HG02840 (cell line): ENCODE results near the gene LMTK3.

ENCODE experiments used
- ATAC-seq: cut with Tn5 transposase; IDR thresholded peaks from one replicate; pipeline ENCODE4 v1.9.1; 2021; ENCODE audit warnings: mild to moderate bottlenecking, moderate library complexity, moderate number of reproducible peaks; ENCODE audit not compliant: unreplicated experiment, low FRiP score

Gene LMTK3

GRCh38 chr19:48511800-48512503 lies at the start of gene LMTK3:
Gene LMTK3 (minus strand): TSS chr19:48511835. CDS start chr19:48511576, 259 bp downstream.
- no peak for ATAC-seq

GRCh38 chr19:48561412-48561811 lies 49.8 kb upstream of the LMTK3 start:
- ATAC-seq = no peak

GRCh38 chr19:48560095-48560530 lies 48.5 kb upstream of the LMTK3 start:
- ATAC-seq = no peak

- ATAC-seq = no peak
Observed at GRCh38 chr19:48558018-48558684, 46.5 kb upstream of the LMTK3 start.

DNA sequence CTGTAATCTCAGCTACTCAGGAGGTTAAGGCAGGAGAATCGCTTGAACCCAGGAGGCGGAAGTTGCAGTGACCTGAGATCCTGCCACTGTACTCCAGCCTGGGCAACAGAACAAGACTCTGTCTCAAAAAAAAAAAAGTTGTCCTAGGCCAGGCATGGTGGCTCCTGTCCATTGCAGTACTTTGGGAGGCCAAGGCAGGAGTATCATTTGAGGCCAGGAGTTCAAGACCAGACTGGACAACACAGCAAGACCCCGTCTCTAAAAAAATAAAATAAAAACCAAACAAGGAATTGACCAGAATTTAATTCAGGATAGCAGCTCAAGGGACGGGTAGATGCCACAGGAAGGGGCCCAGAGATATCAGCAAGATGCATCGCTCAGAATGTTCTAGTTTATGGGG lies 45.2 kb upstream of the LMTK3 start:
- no peak for ATAC-seq

GRCh38 chr19:48556163-48556562 lies 44.5 kb upstream of the LMTK3 start:
- ATAC-seq = no peak

GRCh38 chr19:48554385-48555091 lies 42.9 kb upstream of the LMTK3 start:
- no peak for ATAC-seq

DNA sequence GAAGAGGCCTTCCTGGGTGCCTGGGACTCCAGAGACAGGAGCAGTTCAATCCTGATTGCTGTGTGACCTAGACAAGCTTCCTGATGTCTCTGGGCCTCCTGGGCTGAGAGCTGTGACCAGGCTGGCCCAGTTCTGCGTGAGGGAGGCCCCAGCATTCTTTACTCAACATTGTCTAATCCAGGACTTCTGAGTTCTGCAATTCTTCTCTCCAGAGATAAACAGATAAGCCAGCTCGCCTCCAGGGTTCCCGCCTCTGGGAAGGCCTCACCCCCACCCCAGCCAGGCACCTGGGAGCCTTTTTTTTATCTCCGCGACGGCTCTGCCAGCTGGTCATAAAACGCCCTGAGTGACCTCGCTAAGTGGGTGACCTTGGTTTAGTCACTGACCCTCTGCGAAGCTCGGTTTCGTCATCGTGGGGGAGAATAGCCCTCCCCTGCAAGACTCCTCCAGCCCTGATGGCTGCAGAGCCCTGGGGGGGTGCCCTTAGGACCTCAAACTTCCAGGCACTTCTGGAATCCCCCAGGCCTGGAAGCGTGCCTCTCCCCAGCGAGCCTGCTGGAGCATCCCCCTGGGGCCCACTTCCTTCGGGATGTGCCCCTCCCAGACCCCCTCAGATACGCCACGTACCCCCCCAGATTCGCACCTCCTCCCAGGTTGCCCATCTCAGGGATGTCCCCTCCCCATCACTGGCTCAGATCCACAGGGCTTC lies 42.2 kb upstream of the LMTK3 start:
- no peak for ATAC-seq

GRCh38 chr19:48552406-48553322 lies 41.0 kb upstream of the LMTK3 start:
- no peak for ATAC-seq

DNA sequence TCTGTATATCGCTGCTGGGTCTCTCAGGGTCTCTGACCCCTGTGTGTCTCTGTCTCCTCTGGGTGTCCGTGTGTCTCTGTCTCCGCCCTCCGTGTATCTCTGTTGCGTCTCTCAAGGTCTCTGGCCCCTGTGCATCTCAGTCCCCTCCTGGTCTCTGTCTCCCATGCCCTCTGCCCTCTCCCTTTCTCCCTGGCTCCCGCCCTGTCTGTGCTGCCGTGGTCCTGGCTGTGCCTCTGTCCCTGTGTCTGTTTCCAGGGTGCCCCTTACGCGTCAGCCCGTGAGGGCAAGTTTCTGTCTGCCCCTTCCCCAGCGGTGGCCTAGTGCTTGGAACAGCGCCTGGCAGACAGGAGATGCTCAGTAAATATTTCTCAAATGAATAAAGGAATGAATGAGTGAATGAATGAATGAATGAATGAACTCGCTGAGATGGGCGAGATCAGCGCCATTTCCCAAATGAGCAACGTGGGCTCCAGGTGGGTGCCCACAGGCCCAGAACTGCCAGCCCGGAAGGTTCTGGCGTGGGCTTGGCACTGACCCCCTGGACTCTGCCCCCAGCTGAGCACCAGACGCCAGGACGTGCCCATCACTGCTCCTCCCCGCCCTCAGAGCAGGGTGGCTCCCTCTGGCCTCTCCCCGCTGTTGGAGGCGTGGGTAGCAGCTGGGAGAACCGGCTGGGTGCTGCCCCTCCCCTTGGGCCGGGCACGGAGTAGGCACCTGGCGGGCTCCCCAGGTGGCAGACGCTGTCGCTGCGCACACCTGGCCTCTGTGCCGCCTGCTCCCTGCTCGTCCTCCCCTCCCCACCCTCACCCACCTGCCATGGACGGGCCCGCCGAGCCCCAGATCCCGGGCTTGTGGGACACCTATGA lies 40.0 kb upstream of the LMTK3 start, which contains the start of gene SULT2B1:
Gene SULT2B1 (plus strand): TSS at position 736 of the 866 bp plus-strand sequence. CDS start 81 bp downstream, at position 817.
- ATAC-seq = no peak

DNA sequence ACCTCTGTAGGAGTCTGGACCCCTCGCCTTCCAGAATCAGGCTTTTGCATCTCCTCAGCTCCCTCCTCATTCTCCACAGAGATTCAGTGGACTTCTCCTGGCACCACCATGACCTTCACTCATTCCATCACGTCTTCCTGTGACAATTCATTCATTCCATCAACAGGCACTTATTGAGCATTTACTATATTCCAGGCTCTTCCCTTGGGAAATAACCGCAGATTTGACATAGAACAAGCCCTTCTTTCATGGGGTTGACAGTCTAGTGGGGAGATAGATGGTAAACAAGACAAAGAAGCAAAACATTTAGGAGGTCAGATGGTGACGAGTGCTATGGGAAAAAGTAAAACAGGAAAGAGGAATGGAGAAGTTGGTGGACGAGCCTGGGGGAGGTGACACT lies 37.7 kb upstream of the LMTK3 start:
- no peak for ATAC-seq

- no peak for ATAC-seq
Observed at GRCh38 chr19:48548253-48548911, 36.7 kb upstream of the LMTK3 start.

DNA sequence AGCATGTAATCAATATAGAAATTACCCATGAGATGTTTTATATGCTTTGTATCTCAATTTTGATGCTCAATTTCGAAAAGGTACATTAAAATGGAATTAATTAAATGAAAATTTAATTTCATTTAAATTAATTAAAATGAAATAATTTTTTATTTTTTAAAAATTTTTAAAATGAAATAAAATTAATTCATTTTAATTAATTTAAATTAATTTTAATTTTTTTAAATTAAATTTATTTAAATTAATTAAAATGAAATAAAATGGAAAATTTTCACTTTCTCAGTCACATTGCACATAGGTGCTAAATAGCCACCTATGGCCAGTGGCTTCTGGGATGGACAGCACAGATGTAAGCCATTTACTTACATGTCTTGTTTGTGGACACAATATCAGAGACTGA lies 36.1 kb upstream of the LMTK3 start:
- ATAC-seq = no peak

- no peak for ATAC-seq
Observed at GRCh38 chr19:48544856-48545750, 33.5 kb upstream of the LMTK3 start.

DNA sequence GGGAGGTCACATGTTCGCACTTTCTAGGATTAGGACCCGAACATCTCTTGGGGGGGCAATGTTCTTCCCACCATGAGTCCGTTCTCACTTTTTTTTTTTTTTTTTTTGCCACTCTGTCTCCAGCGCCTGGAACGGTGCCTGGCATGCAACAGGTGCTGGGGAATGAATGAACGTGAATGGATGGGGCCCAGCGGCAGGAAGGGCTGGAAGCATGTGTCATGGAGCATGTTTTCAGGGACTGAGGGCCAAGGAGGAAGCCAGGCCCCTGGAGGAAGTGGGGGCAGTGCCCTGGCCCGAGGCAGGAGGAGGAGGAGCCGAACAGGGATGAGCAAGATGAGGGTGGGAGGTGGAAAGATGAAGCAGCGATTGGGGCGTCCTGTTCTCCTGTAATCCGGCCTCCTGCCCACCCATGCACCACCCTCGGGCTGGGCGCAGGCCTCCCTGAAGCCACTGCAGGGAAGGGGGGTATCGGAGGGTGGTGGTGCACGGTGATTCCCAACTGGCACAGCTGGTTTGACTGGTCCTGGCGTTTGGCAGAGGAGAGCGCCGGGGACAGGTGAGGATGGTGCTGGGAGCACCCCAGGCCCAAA lies 31.6 kb upstream of the LMTK3 start:
- ATAC-seq = no peak

DNA sequence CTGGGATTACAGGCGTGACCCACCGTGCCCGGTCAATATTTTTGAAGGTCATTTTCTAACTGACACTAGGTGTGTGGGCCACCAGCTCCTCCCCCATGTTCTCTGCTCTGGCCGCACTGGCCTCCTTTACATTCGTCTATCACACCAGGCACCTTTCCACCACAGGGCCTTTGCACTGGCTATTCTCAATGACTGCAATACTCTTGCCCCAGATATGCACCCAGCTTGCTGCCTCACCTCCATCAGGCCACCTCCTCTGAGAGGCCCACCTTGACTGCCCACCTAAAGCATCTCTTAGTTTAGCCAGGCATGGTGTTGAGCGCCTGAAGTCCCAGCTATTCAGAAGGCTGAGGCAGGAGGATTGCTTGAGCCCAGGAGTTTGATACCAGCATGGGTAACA lies 30.2 kb upstream of the LMTK3 start:
- ATAC-seq = no peak

DNA sequence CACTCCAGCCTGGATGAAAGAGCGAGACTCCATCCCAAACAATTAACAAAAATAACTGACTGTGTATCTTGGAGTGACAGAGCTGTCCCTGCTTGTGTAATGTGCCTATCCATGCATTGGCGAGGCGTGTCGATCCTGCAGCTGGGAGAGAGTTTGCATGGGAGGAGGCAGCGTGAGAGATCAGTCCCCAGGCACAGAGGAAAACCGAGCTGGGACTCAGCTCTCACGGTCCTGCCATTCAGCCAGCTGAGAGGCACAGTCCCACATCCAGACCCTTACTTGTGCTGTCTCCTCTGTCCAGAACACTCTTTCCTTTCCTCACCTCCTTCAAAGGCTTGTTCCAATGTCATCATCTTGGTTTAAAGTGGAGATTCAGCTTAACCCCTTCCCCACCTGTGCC lies 28.5 kb upstream of the LMTK3 start:
- ATAC-seq = no peak
